GM18499 (cell line): ENCODE data around the gene PKNOX2.

Experiments used
- ATAC-seq: cut with Tn5 transposase; IDR thresholded peaks from one replicate; pipeline ENCODE4 v1.9.1; 2021; ENCODE audit warnings: moderate number of reproducible peaks; ENCODE audit not compliant: insufficient read depth, unreplicated experiment

PKNOX2 gene

DNA sequence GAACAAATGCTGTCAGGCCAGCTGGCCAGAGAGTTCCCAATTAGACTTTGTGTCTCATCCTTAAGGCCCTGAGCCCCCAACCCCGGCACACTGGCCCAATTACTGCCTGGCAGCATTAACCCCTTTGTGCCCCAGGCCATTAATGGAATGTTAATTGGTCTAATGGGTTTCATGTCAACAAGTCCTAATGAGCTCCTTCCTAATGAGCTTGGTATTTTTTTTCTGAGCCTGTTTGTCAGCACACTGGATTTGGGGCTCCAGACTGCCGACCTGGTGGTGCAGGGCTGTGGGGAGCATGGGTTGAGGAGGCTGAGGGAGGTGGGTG, 182.7 kb downstream of the PKNOX2 start:
- no peak for ATAC-seq

DNA sequence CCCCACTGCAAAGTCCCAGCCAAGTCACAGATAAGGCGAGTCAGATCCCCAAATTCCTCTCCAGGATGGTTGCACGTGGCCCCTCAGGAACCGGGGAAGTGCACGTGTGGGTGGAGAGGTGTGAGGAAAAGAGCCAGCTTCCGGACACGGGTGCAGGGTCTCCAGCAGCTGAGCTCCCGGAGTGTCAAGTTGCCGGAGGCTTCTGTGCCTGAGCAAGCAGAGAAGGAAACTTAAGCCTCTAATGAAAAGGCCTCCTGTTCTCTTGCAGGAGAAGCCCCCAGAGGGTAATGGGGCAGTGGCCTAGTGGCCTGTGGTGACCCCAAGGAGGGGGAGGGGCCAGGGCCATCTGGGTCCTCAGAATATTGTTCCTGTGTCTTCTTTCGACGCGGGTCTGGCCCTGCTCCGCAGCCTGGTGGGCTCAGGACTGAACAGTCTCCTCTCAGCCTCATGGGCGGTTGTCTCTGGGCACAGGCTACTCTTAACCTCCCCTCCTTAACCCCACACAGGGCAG, 183.6 kb downstream of the PKNOX2 start:
- no peak for ATAC-seq

DNA sequence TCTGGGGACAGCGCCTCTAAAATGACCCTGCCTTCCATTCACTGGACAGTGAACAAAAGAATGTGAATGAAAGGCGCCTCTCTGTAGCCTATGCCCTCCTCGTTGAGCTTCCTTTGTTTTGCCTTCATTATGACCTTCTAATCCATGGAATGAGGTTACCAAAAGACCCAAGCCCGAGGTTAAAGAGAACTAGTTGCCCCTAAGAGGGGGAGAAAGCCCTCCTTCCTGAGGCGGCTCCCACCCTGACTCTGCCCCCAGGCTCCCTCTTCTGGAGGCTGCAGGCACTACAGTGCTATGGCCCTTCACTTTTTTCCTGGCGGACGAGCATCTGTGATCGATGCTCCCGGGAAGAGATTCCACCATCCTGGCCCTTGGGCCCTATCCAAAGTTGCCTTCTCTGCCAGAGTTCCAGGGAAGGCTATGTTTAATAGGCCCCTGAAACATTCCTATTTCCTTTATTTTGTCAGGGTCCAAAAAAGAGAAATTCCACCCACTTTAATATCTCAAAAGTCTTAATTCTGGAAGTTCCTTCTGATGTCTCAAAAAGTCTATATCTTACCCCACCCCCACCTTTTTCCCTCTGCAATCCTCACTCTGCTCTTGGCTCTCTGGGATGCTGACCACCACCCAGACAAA, 184.2 kb downstream of the PKNOX2 start:
- ATAC-seq: no peak

DNA sequence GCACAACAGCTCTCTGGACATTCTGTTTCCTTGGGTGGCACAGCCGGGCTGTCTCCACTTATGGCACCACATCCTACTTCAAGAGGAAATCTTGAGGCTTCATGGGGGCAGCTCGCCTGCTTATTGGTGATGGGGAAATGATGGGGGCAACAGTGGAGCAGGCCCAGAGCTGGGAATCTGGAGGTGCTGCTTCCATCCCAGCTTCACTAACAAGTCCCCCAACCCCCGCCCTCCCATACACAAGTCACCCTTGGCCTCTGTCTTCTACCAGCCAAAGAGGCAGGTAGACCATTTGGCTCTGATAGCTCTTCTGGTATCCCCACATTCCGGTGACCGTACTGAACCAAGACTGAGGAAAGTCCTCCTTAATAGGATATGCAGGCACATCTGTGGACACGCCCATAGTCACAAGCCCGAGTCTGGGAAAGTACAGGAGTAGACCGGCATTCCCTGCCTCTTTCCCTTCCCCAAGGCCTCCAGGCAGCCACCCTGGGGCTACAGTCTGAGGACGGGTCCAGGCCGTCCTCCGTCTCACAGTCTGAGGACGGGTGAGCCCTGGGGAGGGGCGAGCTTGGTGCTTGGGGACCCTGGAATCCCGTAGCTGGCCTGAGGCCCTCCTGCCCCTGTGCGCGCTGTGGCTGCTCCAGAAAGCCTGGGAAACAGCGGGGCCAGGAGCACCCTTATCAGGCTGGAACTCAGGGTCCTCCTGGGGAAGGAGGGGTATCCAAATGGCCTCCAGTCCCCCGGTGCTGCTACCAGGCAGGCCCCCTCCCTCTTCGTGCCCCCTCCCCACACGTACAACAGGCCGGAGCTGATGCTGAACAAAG, 185.9 kb downstream of the PKNOX2 start:
- ATAC-seq: no peak

DNA sequence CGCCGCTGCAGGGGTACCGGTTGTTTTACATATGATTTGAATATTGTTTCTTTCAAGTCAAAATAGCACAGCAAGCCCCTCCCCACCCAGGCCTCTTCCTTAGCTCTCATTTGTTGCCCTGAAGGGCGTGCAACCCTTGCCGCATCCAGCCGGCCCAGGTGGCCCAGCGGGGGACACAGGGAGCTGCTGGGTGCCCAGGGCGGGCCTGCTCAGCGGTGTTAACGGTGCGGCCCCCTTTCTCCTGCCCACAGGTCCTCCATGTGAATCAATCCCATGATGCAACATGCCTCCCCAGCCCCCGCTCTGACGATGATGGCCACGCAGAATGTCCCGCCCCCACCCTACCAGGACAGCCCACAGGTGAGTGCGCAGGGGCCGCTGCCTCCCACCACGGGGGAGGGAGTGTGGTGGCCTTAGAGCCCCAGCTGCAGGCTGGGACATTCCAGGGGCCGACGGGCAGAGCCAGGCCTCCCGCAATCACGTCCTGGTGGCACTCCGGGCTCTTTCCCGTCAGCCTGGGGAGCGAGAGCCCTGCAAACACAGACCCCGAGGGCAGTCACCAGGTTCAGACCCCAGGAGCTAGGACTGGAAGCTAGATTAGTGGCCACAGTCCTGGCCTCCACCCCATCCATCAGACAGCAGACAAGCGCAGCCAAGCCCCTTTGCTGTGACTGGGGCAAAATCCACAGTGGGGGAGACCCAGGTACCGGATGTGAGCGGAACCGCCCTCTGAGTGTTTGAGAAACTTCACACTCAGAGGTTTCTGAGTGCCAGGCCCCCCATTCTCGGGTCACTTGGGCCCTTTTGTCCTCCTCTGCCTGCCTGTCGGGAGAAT, 186.7 kb downstream of the PKNOX2 start:
- ATAC-seq: no peak

DNA sequence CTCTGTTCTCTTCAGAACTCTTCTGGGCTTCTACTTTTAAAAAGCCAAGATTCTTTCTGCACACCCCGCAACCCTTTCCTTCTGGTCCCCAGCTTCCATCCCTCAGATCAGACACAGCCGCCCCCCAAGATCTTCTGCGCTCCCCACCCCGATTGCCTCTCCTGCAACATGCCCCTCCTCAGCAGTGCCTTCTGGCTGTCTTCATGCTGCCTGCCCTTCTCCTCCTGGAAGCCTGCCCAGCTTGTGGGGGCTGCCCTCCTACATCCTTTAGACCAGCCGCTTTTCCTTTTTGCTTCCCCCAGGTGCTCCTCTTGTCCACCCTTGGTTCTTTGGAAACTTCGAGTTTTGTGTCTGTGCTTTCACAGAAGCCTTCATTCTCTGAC, 187.3 kb downstream of the PKNOX2 start:
- ATAC-seq: no peak

DNA sequence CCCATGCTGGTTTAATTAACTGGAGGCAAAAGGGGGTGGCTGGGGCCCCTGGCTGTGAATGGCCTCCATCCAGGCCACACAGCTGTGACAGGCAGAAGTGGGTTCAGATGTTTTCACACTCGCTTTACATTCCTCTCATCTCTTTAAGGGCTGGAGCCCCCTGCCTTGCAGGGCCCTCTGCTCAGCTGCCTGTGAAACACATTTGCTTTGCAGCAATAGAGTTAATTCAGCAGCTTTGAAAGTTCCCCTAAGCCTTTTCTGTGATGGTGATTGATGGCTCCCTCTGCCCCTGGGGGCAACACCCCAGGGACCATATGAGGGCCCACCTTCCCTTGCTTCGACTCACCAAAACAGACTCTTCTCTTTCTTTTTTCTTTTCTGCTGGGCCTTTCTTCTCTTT, 192.2 kb downstream of the PKNOX2 start:
- no peak for ATAC-seq

DNA sequence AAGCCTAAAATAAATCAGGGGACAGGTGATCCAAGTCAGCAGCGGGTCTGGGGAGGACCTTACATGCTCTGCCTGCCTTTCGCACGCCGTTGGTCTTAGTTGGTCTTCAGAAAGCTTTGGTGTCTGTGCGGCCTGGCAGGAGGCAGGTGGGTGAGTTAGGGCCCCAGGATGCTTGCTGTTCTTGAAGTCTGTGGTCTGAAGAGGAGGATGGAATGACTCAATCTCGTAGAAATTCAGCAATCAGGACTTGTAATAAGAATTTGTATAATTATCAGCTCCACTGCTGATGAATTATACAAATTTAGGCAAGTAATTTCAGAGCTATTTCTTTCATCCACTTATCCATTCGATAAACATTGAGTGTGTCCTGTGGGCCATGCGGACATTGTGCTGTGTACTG, 193.0 kb downstream of the PKNOX2 start:
- ATAC-seq: no peak

DNA sequence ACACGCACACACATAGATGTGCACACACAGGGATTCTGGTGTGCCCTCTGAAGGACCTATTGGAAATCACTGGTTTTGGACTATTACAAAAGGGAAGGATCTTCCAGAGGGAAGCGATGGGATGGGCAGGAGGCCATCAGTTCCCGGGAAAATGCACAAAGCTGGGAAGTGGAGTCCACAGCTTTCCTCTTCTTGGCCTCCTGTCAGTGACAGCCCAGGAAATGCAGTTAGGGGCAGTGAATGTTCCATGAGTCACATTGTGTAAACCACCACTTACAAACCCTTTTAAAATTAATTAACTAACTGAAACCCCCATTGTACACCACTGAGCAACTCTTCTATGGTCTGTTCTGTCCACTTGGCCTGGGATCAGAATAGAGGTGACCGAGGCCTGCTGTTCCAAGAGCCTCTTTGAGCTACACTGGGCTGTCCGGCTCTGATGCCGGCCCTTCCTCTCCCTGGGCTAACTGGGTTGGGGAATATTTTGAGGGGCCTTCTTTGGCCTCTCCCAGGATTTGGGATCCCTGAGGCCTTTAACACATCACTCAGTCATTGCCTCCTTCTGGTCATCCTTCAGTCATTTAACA, 193.8 kb downstream of the PKNOX2 start:
- ATAC-seq: no peak

DNA sequence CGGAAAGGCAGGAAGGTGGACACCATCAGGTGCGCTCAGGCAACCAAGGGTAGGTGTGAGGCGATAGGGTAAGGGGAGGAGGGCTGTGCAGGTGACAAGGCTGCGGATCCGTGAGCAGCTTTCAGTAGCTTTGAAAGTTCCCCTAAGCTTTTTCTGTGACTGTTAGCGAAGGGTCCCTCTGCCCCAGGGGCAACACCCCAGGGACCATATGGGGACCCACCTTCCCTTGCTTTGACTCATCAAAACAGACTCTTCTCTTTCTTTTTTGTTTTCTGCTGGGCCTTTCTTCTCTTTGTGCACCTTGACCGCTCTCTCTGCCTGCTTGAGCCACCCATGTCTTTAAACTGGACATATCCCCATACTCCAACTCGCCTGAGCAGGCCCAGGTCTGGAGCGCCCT, 194.6 kb downstream of the PKNOX2 start:
- ATAC-seq: no peak

DNA sequence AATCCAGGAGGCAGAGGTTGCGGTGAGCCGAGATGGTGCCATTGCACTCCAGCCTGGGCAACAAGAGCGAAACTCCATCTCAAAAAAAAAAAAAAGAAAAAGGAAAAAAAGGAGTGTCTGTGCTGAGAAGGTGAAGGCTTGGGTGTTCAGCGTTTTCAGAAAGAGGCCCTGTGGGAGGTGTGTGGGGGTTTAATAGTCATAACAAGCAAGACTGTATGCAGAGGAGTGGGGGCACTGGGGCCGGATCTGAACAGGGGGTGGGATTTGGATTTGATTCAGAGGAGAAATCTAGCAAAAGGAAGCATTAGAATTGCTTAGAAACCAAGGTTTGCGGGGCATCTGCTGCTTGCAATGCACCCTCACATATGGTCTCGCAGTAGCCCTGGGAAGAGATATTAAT, 195.5 kb downstream of the PKNOX2 start:
- ATAC-seq: no peak

DNA sequence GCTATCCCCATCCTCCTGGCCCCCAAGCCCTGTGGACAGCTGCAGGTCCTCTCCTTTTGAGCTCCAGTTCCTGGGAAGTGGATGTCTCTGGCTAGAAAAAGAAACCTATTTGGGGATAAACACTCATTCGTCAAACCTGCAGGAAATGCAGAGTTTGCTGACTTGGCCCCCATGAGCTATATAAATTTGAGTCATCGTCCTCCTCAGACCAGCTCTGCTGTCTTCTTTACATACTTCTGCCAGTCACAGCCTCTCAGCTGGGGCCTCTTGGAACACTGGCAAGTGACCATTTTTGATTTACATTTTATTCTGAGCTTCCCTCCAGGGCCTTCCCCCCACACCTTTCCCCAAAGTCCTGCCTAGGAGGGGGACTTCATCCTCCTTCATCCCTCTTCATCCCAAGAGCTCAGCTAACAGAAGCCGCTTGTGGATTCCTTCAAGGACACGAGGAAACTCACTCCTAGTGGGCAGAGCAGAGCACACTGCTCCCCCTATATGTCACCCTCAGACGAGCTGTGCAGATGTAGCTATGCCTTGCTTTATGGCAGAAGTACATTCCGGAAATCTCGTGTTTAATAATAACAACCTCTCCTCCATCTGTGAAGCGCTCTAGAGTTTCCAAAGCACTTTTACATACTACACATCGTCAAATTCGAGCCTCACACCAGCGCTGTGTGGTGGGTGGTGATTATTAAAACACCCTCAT, 199.7 kb downstream of the PKNOX2 start:
- ATAC-seq: no peak

DNA sequence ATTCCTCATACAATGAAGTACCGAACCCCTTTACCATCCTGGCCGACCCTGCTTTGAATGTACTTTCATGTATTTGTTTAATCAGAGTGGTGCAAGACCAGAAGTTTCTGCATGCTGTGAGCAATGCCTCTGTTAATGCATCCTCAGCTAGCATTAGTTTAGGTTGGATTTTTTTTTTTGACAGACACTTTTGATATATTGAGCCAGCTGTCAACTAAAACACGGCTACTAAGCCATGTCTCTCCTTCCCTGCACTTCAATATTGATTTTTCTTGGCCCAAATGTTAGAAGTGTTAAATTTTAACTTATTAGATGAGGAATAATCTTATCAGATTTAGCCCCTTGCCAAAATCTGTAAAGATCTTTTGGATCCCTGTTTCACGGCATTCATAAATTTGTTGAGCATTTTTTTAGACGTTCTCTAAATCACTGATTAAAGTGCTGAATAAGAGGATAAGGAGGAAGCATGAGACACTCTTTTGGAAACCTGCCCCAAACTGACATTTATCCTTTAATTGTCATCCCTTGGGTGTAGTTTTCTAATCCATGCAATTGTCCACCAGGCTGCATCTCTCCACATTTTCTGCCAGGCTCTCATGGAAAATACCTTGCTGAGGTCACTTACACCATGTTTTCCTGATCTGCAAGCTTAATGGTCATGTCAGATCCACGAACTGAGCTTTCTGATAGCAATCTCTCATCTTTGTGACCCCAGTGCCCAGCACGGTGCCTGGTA, 200.8 kb downstream of the PKNOX2 start:
- ATAC-seq: no peak

DNA sequence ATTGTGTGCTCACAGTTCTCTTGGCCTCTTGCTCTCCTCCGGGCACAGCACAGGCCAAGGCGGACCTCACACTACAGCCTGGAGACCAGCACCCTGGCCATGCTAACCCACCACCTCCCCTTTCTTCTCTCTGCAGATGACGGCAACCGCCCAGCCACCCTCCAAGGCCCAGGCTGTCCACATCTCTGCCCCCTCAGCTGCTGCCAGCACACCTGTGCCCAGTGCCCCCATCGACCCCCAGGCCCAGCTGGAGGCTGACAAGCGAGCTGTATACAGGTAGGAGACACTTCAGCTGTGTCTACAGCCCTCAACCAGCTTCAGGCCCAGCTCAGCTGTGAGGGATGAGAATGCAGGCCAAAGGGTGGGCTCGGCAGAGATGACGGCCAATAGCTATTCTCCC, 203.2 kb downstream of the PKNOX2 start:
- ATAC-seq: no peak

DNA sequence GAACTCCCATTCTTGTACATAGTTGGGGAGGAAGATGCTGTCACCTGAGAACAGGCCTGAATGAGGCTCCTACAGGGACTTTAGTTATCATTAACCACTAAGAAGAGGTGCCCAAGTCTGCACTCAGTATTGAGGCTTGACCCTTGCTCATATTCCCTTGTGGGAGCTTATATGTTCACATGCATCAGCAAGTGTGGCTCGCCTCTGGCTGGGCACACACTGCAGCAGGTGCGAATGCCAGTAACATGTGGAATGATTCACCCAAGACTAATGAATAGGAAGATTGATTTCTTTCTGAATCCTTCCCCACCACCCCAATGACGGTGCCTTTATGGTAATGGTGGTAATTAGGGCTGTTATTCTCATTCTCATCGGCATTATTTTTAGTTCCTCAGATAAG, 204.2 kb downstream of the PKNOX2 start:
- no peak for ATAC-seq

DNA sequence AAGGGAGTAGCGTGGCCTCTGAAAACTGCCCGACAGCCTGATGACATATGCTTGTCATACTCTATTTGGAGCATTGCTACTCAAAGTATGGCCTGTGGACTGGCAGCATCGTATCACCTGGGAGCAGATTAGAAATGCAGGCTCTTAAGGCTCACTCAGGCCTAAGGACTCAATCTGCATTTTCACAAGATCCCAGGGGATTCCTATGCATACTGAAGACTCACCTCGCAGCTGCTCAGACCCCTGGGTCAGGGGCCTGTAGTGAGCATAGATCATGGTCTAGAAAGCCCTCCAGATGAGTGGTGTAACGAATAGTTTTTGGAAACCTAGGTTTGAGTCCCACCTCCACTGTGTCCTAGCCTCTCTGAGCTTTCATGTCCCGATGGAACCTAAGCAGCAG, 205.3 kb downstream of the PKNOX2 start:
- no peak for ATAC-seq

DNA sequence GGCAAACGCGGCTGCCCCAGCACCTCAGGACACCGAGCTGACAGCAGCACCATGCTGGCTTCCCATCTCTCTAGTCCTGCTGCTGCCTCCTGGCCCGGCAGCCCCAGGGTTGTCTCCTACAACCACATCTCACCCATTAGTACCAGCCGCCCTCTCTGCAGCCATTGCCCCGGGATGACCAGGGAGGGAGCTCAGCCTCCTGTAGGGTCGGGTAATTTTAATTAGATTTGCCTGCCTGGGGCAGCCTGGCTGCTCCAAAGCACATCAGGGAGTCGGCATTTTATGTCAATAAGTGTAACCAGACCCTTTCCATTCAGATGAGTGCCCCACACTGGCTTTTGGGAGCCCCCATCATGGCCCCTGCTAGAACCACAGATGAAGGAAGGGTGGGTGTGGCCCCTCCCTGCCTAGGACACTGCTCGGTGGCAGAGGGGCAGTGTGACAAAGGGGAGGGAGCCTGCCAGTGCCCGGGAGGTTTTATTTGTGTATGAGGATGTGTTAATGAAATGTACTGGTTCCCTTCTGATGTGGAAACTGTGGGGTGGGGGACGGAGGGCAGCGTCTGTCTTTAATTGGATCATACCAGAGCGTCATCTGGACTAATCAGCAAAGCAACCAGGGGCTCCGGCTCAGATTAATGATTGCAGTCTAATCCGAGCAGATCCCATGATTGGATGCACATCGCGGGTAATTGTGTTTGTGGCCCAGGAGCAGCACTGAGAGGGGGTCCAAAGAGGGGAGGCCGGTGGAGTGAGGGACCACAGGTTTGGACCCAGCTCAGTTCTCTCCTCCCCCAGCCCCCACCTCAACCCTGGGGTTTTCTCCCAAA, 206.2 kb downstream of the PKNOX2 start:
- no peak for ATAC-seq

DNA sequence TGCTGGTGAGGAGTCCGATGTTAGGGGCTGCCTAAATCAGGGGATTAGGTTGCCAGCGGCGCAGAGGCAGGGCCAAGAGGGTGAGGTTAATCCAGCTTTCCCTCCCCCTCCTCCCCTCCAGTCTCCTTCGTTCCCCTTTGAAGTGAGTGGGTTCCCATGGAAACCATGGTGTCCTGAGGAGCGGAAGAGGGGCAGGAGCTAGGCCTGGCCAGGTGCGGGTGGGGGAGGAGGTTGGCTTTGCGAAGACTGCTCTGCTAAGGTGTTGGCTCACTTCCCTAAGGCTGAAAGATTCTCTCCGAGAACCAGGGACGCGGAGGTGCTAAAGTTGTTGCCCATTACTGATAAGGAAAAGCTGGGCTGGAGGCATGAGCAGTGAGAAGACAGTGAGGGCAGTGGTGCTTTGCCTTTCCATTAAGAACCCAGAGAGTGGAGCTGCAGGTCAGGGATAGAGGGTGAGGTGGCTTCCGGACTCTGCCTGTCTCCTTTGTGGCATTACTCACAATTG, 206.9 kb downstream of the PKNOX2 start:
- ATAC-seq: no peak
